ENCODE data around the gene TCF12. TPM values are rescaled to one million over a fixed set of nuclear protein-coding genes. Genes with fewer than 3 reads are reported as not detected.

Gene TCF12
- total and polyA plus RNA-seq, 5 donors from 2014 or later, result 45.7 to 83.7 (median 68.2) TPM

GRCh38 chr15:57111002-57111401, 192.6 kb downstream of the TCF12 start:
- peaks cover 0 to 3% (median 0%) of the 10 kb centered on the region in 7 donors for H3K9me3 Mint-ChIP-seq
- Histone ChIP-seq H3K9me3 (ENCODE audit: control insufficient read depth in 2 of 2, low read length in 2 of 2) (no peaks in the 10 kb centered on the region), H3K36me3 (ENCODE audit: control insufficient read depth, insufficient read depth, low read length) (no peaks in the 10 kb centered on the region), H3K4me3 (ENCODE audit: low read depth, low read length) (no peak overlapping the region), H3K4me1 (ENCODE audit: control insufficient read depth, insufficient read depth, low read length, poor library complexity, severe bottlenecking) (no peaks in the 10 kb centered on the region), H3K27ac (ENCODE audit: insufficient read depth, low read length, poor library complexity, severe bottlenecking) (no peak overlapping the region), H3K27me3 (ENCODE audit: control insufficient read depth, insufficient read depth, low read length) (no peaks in the 10 kb centered on the region)
- no peak for ATAC-seq (ENCODE audit: low read depth in 2 of 2)
- H3K36me3 Mint-ChIP-seq, result peaks cover 15% of the 10 kb centered on the region
- H3K27me3 Mint-ChIP-seq, result no peaks in the 10 kb centered on the region
- no peak for DNase-seq
- H3K4me3 Mint-ChIP-seq, result no peak overlapping the region
- no peak overlapping the region for H3K27ac Mint-ChIP-seq
- peaks cover 28 to 34% (median 30%) of the 10 kb centered on the region in 4 donors for H3K4me1 Mint-ChIP-seq

DNA sequence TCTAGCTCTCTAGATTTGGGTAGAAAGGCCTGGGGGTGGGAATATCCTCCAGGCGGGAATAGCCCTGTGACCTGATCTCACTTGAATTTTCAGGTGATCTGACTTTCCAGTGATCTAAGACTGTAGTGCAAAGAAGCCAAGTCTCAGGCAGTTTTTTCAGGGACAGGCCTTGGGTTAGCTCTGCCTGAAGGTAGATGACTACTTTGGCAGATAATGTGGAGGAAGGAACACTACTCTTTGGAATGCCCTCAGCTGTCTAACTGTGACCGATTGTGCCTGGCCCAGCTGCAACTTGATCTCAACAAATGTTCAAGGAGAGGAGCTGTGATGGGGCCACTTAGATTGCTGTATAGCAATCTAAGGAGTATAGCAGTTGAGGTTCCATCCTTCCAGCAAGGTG, 193.7 kb downstream of the TCF12 start:
- Histone ChIP-seq H3K4me1 (ENCODE audit: control insufficient read depth, insufficient read depth, low read length, poor library complexity, severe bottlenecking) (no peaks in the 10 kb centered on the region), H3K9me3 (ENCODE audit: control insufficient read depth in 2 of 2, low read length in 2 of 2) (no peaks in the 10 kb centered on the region), H3K4me3 (ENCODE audit: low read depth, low read length) (no peak overlapping the region), H3K27me3 (ENCODE audit: control insufficient read depth, insufficient read depth, low read length) (no peaks in the 10 kb centered on the region), H3K36me3 (ENCODE audit: control insufficient read depth, insufficient read depth, low read length) (no peaks in the 10 kb centered on the region), H3K27ac (ENCODE audit: insufficient read depth, low read length, poor library complexity, severe bottlenecking) (no peak overlapping the region)
- H3K27me3 Mint-ChIP-seq, result no peaks in the 10 kb centered on the region
- H3K4me1 Mint-ChIP-seq, result peaks cover 26 to 36% (median 31%) of the 10 kb centered on the region in 4 donors
- ATAC-seq (ENCODE audit: low read depth in 2 of 2) (no peak), DNase-seq (no peak)
- peaks cover 11% of the 10 kb centered on the region for H3K36me3 Mint-ChIP-seq
- no peak overlapping the region for H3K4me3 Mint-ChIP-seq
- H3K9me3 Mint-ChIP-seq, result peaks cover 0 to under 1% (median 0%) of the 10 kb centered on the region in 7 donors
- H3K27ac Mint-ChIP-seq, result no peak overlapping the region

GRCh38 chr15:57114070-57114469, 195.6 kb downstream of the TCF12 start:
- Histone ChIP-seq H3K9me3 (ENCODE audit: control insufficient read depth in 2 of 2, low read length in 2 of 2) (no peaks in the 10 kb centered on the region), H3K36me3 (ENCODE audit: control insufficient read depth, insufficient read depth, low read length) (no peaks in the 10 kb centered on the region), H3K27me3 (ENCODE audit: control insufficient read depth, insufficient read depth, low read length) (no peaks in the 10 kb centered on the region), H3K4me3 (ENCODE audit: low read depth, low read length) (no peak overlapping the region), H3K27ac (ENCODE audit: insufficient read depth, low read length, poor library complexity, severe bottlenecking) (no peak overlapping the region), H3K4me1 (ENCODE audit: control insufficient read depth, insufficient read depth, low read length, poor library complexity, severe bottlenecking) (peaks cover 8% of the 10 kb centered on the region)
- H3K27me3 Mint-ChIP-seq, result no peaks in the 10 kb centered on the region
- DNase-seq (no peak), ATAC-seq (ENCODE audit: low read depth in 2 of 2) (no peak)
- H3K36me3 Mint-ChIP-seq, result peaks cover 8% of the 10 kb centered on the region
- no peak overlapping the region for H3K4me3 Mint-ChIP-seq
- peak overlapping the region in 2 of 3 donors; percentile 15 to 35 for H3K27ac Mint-ChIP-seq
- peaks cover 24 to 49% (median 42%) of the 10 kb centered on the region in 4 donors for H3K4me1 Mint-ChIP-seq
- H3K9me3 Mint-ChIP-seq, result no peaks in the 10 kb centered on the region

- Histone ChIP-seq H3K4me1 (ENCODE audit: control insufficient read depth, insufficient read depth, low read length, poor library complexity, severe bottlenecking) (peaks cover 8% of the 10 kb centered on the region), H3K27me3 (ENCODE audit: control insufficient read depth, insufficient read depth, low read length) (no peaks in the 10 kb centered on the region), H3K27ac (ENCODE audit: insufficient read depth, low read length, poor library complexity, severe bottlenecking) (no peak overlapping the region), H3K4me3 (ENCODE audit: low read depth, low read length) (no peak overlapping the region), H3K36me3 (ENCODE audit: control insufficient read depth, insufficient read depth, low read length) (no peaks in the 10 kb centered on the region), H3K9me3 (ENCODE audit: control insufficient read depth in 2 of 2, low read length in 2 of 2) (no peaks in the 10 kb centered on the region)
- ATAC-seq (ENCODE audit: low read depth in 2 of 2), result peak in 1 of 2 donors; percentile 40
- peak in 1 of 3 donors; percentile 21 for DNase-seq
- Mint-ChIP-seq H3K27me3 (no peaks in the 10 kb centered on the region), H3K4me1 (peaks cover 21 to 69% (median 42%) of the 10 kb centered on the region in 4 donors), H3K4me3 (no peak overlapping the region), H3K9me3 (no peaks in the 10 kb centered on the region), H3K36me3 (no peaks in the 10 kb centered on the region), H3K27ac (peak overlapping the region; percentile 6 to 49 (median 45))
Measured at GRCh38 chr15:57118013-57118799, 199.8 kb downstream of the TCF12 start.

DNA sequence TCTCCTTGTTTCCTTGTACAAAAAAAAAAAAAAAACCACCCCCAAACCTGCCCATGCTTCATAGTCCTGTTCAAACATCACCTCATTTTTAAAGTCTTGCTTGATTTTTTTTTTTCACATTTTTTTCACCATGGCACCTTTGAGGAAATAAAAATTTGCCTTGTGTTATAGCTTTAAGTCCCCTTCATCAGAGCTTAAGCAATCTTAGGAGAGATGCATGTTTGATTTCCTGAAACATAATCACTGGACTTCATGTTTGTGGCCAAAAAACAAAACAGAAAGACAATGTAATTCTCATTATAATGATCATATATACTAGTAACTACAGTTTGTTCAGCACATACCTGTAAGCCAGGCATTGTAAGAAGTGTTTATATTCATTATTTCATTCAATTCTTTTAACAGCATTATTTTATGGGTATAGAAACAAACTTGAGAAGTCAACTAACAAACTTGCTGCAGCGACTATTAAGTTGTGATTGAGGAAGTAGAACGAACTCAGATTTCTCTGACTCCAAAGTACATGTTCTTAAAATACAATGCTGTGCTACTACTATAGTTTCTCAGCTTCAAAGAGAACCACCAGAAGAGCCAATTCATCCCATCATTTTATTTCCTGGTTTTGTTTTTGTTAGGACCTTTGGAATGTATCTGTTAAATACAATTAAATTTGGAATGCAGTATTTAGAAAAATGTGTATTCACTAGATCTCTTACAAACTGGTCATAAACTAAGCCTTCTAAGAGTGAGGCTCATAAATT, 203.8 kb downstream of the TCF12 start:
- no peak overlapping the region for H3K4me3 ChIP-seq (ENCODE audit: low read depth, low read length)
- Mint-ChIP-seq H3K36me3 (peaks cover 13% of the 10 kb centered on the region), H3K9me3 (no peaks in the 10 kb centered on the region), H3K27ac (peak overlapping the region in 1 of 3 donors; percentile 30), H3K4me3 (no peak overlapping the region), H3K27me3 (no peaks in the 10 kb centered on the region), H3K4me1 (peaks cover 20 to 55% (median 31%) of the 10 kb centered on the region in 4 donors)
- H3K9me3 ChIP-seq (ENCODE audit: control insufficient read depth in 2 of 2, low read length in 2 of 2), result no peaks in the 10 kb centered on the region
- peaks cover 7% of the 10 kb centered on the region for H3K4me1 ChIP-seq (ENCODE audit: control insufficient read depth, insufficient read depth, low read length, poor library complexity, severe bottlenecking)
- no peak for DNase-seq
- no peak overlapping the region for H3K27ac ChIP-seq (ENCODE audit: insufficient read depth, low read length, poor library complexity, severe bottlenecking)
- H3K36me3 ChIP-seq (ENCODE audit: control insufficient read depth, insufficient read depth, low read length), result peaks cover 5% of the 10 kb centered on the region
- no peak for ATAC-seq (ENCODE audit: low read depth in 2 of 2)
- H3K27me3 ChIP-seq (ENCODE audit: control insufficient read depth, insufficient read depth, low read length), result no peaks in the 10 kb centered on the region

DNA sequence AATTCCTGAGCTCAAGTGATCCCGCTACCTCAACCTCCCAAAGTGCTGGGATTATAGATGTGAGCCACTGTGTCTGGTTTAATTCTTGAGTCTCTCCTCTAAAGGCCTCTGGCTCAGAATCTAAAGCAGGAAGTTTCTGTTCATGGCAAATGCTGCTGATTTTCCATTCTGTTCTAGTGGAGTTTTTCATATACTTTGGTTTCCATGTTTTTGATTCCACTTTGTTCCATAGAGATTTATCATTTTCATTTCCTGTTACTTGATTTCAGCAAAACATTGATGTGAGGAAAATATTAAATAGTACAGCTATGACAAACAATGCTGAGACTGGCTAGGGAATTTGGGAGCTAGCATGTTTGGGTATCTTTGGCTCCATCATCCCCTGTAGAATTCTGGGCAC, 205.6 kb downstream of the TCF12 start:
- H3K4me1 ChIP-seq (ENCODE audit: control insufficient read depth, insufficient read depth, low read length, poor library complexity, severe bottlenecking), result no peaks in the 10 kb centered on the region
- Mint-ChIP-seq H3K4me1 (peaks cover 13 to 49% (median 26%) of the 10 kb centered on the region in 4 donors), H3K27ac (no peak overlapping the region), H3K4me3 (no peak overlapping the region), H3K36me3 (peaks cover 24% of the 10 kb centered on the region), H3K27me3 (no peaks in the 10 kb centered on the region), H3K9me3 (peaks cover 0 to 2% (median 0%) of the 10 kb centered on the region in 7 donors)
- H3K36me3 ChIP-seq (ENCODE audit: control insufficient read depth, insufficient read depth, low read length), result peaks cover 5% of the 10 kb centered on the region
- no peak for ATAC-seq (ENCODE audit: low read depth in 2 of 2)
- DNase-seq, result no peak
- H3K27me3 ChIP-seq (ENCODE audit: control insufficient read depth, insufficient read depth, low read length), result no peaks in the 10 kb centered on the region
- H3K27ac ChIP-seq (ENCODE audit: insufficient read depth, low read length, poor library complexity, severe bottlenecking), result no peak overlapping the region
- no peaks in the 10 kb centered on the region for H3K9me3 ChIP-seq (ENCODE audit: control insufficient read depth in 2 of 2, low read length in 2 of 2)
- H3K4me3 ChIP-seq (ENCODE audit: low read depth, low read length), result no peak overlapping the region

DNA sequence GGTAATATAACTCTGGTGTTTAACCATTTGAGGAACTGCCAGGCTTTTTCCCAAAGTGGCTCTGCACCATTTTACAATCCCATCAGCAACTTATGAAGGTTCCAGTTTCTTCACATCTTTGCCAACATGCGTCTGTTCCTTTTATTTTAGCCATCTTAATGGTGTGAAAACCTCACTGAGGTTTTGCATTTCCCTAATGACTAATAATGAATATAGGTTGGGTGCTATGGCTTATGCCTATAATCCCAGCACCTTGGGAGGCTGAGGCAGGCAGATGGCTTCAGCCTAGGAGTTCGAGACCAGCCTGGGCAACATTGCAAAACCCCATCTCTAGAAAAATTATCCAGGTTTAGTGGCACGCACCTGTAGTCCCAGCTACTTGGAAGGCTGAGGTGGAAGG, 210.6 kb downstream of the TCF12 start:
- Mint-ChIP-seq H3K27ac (no peak overlapping the region), H3K4me1 (peaks cover 28 to 48% (median 40%) of the 10 kb centered on the region in 4 donors), H3K36me3 (peaks cover 49% of the 10 kb centered on the region), H3K4me3 (no peak overlapping the region), H3K9me3 (peaks cover 0 to 2% (median 0%) of the 10 kb centered on the region in 7 donors), H3K27me3 (no peaks in the 10 kb centered on the region)
- Histone ChIP-seq H3K9me3 (ENCODE audit: control insufficient read depth in 2 of 2, low read length in 2 of 2) (no peaks in the 10 kb centered on the region), H3K27ac (ENCODE audit: insufficient read depth, low read length, poor library complexity, severe bottlenecking) (no peak overlapping the region), H3K4me1 (ENCODE audit: control insufficient read depth, insufficient read depth, low read length, poor library complexity, severe bottlenecking) (no peaks in the 10 kb centered on the region), H3K27me3 (ENCODE audit: control insufficient read depth, insufficient read depth, low read length) (no peaks in the 10 kb centered on the region), H3K36me3 (ENCODE audit: control insufficient read depth, insufficient read depth, low read length) (peaks cover 5% of the 10 kb centered on the region), H3K4me3 (ENCODE audit: low read depth, low read length) (no peak overlapping the region)
- ATAC-seq (ENCODE audit: low read depth in 2 of 2), result no peak
- DNase-seq, result no peak
